Measurements from ENCODE around the gene TSHR.
"Not testable (repeated sequence)": the region's sequence is repeated elsewhere in the genome, so short reads cannot be mapped to it uniquely, and the experiment has no call there.

Gene TSHR

DNA sequence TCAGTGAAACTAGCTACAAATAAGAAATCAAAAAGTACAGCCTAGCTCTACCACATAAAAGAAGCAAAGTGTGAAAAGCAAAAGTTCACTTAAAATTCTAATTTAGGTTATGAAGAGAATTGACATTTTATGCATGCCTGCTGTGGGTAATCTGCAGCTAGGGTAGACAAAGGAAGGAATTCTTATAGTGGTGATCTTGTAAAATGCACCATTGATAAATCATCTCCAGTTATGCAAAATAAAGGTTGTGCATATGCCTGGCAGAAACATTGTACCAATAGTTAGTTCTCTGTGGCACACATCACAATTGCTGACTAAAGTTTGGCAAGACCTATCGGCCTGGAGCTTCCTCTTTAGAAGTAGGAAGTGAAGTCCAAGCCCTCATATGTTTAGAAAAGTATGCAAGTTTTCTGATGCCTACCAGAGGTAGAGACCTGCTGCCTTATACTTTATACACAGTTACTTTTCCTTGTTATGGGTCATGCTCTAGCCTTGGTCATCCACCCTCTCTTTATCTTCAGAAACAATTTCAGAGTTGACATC, 78.3 kb downstream of the TSHR start:
- DNase-seq = peak; percentile 23
- in situ Hi-C loops (cut with MboI; ENCODE audit: low pct_unique_long_range_greater_than_20kb, low sequenced_read_pairs) = no loop called here

DNA sequence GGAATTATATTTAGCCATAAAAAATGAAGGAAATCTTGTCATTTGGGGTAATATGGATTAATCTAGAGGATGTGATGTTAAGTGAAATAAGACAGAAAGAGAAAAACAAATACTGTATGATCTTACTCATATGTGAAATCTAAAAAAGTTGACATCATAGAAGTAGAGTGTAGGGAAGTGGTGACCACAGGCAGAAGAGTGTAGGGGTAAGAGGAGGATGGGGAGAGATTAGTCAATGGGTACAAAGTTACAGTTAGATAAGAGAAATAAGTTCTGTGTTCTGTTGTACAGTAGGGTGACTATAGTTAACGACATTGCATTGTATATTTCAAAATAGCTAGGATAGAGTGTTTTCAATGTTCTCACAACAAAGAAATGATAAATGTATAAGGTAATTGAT, 87.0 kb downstream of the TSHR start:
- DNase-seq = no peak
- in situ Hi-C loops (cut with MboI; ENCODE audit: low pct_unique_long_range_greater_than_20kb, low sequenced_read_pairs) = no loop called here

DNA sequence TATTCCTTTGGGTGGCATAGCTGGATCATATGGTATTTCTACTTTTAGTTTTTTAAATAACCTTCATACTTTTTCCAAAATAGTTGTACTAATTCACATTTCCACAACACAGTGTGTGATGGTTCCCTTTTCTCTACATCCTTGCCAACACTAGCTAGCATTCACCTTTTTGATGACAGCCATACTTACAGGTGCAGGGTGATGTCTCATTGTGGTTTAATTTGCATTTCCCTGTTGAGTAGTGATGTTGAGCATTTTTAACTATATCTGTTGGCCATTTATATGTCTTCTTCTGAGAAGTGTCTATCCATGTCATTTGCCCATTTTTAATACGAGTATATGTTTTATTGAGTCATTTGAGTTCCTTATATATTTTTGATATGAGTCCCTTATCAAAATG, 96.1 kb downstream of the TSHR start:
- no peak for DNase-seq
- in situ Hi-C loops (cut with MboI; ENCODE audit: low pct_unique_long_range_greater_than_20kb, low sequenced_read_pairs) = no loop called here

DNA sequence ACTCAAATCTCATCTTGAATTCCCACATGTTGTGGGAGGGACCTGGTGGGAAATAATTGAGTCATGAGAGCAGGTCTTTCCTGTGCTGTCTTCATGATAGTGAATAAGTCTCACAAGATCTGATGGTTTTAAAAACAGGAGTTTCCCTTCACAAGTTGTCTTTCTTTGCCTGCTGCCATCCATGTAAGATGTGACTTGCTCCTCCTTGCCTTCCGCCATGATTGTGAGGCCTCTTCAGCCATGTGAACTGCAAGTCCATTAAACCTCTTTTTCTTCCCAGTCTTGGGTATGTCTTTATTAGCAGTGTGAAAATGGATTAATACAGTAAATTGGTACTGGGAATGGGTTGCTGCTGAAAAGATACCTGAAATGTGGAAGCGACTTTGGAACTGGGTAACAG, 98.6 kb downstream of the TSHR start:
- DNase-seq; in situ Hi-C loops (cut with MboI; ENCODE audit: low pct_unique_long_range_greater_than_20kb, low sequenced_read_pairs): not testable (repeated sequence)

DNA sequence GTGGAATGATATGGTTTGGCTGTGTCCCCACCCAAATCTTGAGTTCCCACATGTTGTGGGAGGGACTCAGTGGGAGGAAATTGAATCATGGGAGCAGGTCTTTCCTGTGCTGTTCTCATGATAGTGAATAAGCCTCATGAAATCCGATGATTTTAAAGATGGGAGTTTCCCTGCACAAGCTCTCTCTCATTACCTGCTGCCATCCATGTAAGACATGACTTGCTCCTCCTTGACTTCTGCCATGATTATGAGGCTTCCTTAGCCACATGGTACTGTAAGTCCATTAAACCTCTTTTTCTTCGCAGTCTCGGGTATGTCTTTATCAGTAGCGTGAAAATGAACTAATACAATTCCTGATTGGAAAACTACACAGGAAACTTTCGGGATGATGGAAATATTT, 100.5 kb downstream of the TSHR start:
- in situ Hi-C loops (cut with MboI; ENCODE audit: low pct_unique_long_range_greater_than_20kb, low sequenced_read_pairs) = no loop called here

DNA sequence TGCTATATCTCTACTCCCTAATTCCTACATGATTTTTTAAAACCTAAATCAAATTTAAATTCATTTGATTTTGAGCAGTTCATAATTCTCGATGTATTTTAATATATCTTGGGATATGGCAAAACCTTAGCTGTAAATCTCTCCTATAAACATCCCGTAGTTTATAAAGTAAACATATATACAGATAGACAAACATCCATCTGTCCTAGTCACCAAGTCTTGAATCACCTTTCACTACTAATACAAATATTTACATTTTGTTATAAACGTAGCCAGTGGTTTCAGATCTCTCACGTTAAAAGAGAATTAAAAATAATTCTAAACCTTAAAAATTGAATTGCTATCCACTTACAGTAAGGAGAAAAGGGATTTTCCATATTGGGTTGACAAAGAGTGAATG, 107.0 kb downstream of the TSHR start:
- in situ Hi-C loops (cut with MboI; ENCODE audit: low pct_unique_long_range_greater_than_20kb, low sequenced_read_pairs) = no loop called here

More for the DNA sequence above, 100.5 kb downstream of the TSHR start:
- DNase-seq = no peak

DNA sequence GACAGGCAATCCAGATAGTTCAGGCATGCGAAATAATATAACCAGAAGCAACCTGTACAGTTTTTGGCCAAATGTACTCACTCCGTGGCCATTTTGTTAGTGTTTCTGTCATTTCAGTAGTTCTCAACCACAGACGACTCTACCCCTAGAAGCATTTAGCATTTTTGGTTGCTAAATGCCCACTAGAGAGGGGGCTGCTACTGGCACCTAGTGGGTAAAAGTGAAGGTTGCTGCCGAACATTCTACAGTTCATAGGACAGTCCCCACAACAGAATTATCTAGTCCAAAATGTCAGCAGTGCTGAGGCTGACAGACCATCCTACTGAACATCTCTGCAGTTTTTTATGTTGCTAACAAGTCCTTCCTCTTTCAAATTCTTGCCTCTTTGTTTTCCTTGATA, 107.4 kb downstream of the TSHR start:
- in situ Hi-C loops (cut with MboI; ENCODE audit: low pct_unique_long_range_greater_than_20kb, low sequenced_read_pairs) = no loop called here
- peak; percentile 48 for DNase-seq

More for the DNA sequence above, 107.0 kb downstream of the TSHR start:
- no peak for DNase-seq

DNA sequence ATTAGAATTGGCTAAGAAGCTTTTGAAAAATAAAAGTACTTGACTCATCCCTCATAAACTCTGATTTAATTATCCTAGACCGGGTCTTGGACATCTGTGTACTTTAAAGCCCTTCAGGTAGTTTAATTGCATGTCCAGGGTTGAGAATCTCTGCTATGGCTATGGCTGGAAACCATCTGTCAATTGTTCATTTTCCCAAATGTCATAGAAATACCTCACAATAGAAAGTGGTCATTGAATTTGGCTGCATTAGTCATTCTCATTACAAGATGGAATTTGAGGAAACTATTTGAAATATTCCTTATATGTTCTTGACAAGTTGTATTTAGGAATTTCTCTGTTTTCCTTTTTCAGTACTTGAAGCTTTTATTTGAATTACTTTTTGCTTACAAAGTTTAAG, 111.3 kb downstream of the TSHR start:
- DNase-seq = no peak
- in situ Hi-C loops (cut with MboI; ENCODE audit: low pct_unique_long_range_greater_than_20kb, low sequenced_read_pairs) = no loop called here

DNA sequence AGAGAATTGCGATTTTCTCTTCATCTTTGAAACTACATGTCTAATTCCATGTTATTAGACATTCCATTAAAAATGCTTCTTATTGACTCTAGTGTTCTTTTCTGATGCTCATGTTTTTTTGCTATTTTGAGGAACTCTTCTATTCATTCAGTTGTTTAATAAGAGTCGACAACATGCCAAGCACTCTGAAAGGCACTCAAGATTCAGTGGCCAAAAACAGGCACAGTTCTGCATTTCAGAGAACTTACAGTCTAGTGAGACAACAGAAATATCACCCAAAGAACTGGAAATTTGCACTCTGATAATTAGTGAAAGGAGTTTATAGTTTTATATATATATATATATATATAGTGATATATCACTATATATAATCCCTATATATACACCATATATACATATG, 111.7 kb downstream of the TSHR start:
- DNase-seq = no peak
- in situ Hi-C loops (cut with MboI; ENCODE audit: low pct_unique_long_range_greater_than_20kb, low sequenced_read_pairs) = no loop called here

DNA sequence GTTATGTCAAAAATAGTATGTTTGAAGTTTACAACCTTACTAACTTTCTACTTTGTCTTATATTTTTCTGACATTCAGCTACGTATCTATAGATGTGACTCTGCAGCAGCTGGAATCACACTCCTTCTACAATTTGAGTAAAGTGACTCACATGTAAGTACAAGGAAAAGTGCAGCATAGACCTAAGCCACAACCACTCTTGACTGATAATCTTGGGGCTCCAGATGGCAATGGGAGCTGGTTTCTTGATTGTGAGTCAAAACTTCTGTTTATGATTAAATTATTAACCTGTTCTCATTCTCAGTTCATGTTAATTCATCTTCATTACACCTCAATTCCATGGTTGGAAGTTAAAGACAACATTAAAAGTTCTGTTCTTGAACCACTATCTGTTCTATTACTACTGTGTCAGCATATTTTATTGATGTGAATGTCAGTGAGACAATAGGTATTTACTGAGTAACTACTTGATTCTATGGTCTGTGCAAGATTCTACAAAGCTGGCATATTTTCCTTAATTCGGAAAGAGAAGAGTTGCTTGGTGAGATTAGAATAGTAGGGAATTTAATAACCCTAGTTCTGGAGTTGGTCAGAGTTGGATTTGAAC, 112.9 kb downstream of the TSHR start:
- no peak for DNase-seq
- in situ Hi-C loops (cut with MboI; ENCODE audit: low pct_unique_long_range_greater_than_20kb, low sequenced_read_pairs) = no loop called here

DNA sequence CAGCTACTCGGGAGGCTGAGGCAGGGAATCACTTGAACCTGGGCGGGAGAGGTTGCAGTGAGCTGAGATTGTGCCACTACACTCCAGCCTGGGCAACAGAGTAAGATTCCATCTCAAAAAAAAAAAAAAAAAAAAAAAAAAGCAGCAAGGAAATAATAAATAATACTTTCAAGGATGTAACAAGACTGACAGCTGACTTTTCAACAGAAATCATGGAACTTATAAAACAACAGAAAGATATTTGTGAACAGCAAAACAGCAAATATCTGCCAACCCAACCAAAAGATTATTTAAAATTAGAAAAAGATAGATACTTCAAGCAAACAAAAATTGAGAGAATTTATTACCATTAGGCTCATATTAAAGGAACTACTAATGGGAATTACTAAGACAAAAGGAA, 115.1 kb downstream of the TSHR start:
- DNase-seq = no peak

DNA sequence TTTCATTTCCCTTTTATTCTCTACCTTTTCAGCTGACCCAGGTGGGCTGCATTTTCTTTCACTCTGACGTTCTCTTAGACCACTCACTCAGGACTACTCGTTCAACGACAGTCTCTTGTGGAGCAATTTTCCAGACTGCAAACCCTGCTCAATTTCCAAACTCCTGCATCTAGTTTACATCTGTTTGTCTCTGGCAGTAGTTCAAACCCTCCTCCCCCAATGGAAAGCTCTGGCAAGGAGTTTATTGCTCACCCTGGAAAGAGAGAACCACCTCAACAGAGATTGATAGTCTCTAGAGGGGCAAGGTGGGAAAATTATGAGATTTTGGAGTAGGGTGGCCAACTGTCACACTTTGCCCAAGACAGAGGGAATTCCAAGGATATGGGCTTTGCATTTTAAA, 130.2 kb downstream of the TSHR start:
- in situ Hi-C loops (cut with MboI; ENCODE audit: low pct_unique_long_range_greater_than_20kb, low sequenced_read_pairs) = no loop called here
- DNase-seq = no peak

More for the DNA sequence above, 115.1 kb downstream of the TSHR start:
- in situ Hi-C loops (cut with MboI; ENCODE audit: low pct_unique_long_range_greater_than_20kb, low sequenced_read_pairs) = no loop called here

DNA sequence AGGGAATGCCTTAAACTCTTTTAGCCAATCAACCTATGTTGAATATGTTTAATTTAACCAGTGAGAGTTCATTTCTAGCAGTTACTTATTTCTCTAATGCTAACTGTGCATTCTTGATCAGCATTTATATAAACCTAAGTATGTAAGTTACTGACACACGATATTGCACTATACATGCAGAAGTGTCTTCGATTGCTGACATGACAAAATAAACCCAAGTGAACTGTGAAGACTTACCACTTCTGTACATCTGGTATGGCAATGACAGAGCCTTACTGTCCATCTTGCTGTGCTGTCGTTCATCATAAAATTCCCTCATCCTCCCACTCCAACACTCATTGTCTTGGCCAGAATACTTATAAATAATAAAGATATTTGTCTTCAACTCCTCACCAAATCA, 131.8 kb downstream of the TSHR start:
- DNase-seq = no peak
- in situ Hi-C loops (cut with MboI; ENCODE audit: low pct_unique_long_range_greater_than_20kb, low sequenced_read_pairs) = no loop called here

DNA sequence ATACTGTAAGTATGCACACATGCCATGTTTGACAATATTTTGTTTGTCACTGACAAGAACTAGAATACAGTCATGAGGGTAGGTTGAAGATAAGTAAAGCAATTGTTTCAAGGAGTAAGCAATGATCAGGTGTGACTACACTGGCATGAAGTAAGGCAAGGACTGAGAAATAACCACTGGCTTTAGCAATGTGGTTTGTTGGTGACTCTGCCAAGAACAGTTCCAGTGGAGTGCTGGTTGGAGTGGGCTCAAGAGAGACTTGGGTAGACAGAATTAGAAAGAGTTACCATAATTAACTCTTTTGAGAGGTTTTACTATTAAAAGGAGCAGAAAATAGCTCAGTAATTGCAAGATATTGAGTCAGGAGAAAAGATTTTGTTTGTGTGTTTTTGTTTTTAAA, 135.7 kb downstream of the TSHR start:
- DNase-seq = no peak
- in situ Hi-C loops (cut with MboI; ENCODE audit: low pct_unique_long_range_greater_than_20kb, low sequenced_read_pairs) = no loop called here

DNA sequence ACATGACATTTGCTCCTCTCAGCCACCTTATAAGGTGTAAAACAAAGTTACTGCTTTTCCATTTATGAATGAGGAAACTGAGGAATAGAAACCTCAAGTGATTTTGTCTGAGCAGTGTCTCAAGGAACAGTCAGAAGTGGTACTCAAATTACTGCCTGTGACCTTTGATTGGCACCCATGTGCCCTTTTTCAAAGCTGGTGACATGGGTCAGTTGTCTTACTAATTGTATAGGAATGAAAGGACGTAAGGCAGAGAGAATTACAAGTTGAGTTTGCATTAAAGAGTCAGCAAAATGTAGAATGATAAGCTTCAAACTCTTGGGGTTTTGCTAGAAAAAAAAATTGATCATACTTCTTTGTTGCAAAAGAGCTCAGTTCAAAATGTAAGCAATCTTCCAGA, 136.2 kb downstream of the TSHR start:
- in situ Hi-C loops (cut with MboI; ENCODE audit: low pct_unique_long_range_greater_than_20kb, low sequenced_read_pairs) = no loop called here
- DNase-seq = no peak

DNA sequence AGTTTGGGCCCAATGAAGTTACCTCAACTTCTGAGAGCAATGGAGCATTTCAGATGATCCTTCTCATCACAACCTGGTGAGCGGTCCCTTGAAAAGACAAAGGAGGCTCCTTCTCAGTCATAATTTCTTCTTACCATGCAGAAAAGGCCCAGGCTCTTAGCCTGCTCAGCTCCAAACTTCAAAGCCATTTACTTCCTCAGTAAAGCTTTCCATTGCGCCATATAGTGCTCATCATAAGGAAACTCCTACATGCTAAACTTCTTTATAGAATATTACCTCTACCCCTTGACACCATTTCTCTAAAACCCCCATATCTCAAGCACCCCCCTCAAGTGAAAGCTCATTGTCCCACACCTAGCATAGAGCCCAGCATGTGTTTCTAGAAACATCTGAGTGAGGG, 138.2 kb downstream of the TSHR start:
- in situ Hi-C loops (cut with MboI; ENCODE audit: low pct_unique_long_range_greater_than_20kb, low sequenced_read_pairs) = no loop called here

DNA sequence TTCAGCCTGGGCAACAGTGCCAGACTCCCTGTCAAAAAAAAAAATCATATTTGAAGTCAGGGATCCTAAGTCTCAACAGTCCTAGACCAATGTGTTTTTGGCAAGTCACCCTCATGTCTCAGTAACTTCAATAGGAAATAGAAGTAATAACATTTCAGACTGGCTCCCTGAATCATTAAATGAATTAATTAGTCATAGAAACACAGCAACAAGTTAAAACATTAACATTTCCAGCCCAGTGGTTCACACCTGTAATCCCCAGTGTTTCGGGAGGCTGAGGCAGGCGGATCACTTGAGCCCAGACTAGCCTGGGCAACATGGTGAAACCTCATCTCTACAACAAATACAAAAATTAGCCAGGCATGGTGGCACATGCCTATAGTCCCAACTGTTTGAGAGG, 140.1 kb downstream of the TSHR start:
- DNase-seq = no peak
- in situ Hi-C loops (cut with MboI; ENCODE audit: low pct_unique_long_range_greater_than_20kb, low sequenced_read_pairs) = no loop called here

More for the DNA sequence above, 138.2 kb downstream of the TSHR start:
- DNase-seq = no peak

DNA sequence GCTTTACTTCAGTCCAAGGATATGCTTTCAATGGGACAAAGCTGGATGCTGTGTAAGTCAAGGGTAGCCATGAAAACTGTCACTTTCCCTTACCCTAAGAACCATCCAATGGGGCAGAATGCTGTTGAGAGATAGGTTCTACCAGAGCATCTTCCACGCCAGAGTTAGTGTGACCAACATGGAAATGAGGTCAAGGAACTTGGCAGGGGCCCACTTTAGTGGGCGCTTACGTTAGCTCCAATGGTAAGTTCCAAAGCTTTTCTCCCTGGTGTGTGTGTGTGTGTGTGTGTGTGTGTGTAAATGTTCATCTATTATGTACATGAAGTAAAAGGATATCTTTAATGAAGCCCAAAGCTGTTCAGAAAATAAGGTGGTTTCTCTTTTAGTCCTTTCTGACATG, 141.2 kb downstream of the TSHR start:
- in situ Hi-C loops (cut with MboI; ENCODE audit: low pct_unique_long_range_greater_than_20kb, low sequenced_read_pairs) = no loop called here

DNA sequence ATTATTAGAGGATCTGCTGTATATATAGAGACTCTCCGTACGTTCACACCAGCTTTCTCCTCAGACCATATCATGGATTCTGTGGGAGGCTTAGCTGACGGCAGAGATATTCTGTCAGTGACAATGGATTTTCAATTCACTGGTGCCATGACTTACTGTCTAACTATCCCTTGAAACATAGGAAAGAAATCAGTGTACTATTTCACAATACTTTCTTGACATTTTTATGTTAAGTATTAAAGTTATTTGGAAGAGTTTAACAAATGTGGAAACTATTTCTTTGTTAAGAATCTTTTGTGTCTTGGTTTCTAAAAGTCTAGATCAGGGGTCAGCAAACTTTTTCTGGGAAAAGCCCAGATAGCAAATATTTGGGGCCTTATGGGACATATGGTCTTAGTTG, 146.8 kb downstream of the TSHR start:
- DNase-seq = no peak
- in situ Hi-C loops (cut with MboI; ENCODE audit: low pct_unique_long_range_greater_than_20kb, low sequenced_read_pairs) = no loop called here

More for the DNA sequence above, 141.2 kb downstream of the TSHR start:
- no peak for DNase-seq

DNA sequence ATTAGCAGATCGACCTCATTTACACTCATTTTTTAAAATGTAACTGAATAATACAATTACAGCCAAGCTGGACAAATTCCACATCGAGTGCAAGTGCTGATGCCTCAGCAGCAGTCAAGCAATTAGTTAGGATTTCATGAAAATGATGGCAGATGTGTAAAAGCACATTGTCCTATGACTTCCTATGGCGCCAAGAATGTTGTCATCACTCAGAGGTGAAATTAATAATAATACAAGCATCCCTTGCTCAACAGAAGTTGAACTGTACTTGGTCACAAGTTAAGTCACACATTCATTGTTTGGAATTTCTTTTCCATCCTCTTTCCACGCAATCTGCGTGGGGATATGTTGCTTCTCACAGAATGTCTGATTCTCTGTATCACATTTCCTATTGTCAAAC, 148.0 kb downstream of the TSHR start:
- DNase-seq = no peak
- in situ Hi-C loops (cut with MboI; ENCODE audit: low pct_unique_long_range_greater_than_20kb, low sequenced_read_pairs) = no loop called here

DNA sequence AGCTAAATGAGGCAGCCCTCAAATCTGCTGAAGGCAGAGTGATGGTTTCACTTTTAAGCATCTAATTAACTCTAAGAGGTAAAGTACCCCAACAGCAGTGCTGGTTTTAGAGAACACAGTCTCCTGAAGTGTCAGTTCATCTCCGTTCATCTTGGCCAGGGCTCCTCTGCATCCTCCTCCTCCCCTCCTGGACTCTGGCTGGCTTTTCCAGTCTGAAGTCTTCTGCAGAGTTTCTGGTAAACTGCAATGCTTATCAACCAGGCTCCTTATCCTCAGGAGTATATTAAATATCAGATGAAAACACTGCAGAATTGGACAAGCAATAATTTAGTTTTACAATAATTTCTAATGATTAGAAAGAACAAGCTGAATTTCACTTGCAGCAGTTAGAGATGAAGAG, 150.0 kb downstream of the TSHR start:
- in situ Hi-C loops (cut with MboI; ENCODE audit: low pct_unique_long_range_greater_than_20kb, low sequenced_read_pairs) = no loop called here
- DNase-seq = no peak
